SK-N-SH treated with all-trans-retinoic acid at 6 μM for 48 hours (cell line): ENCODE results near the gene QPRT.
"Not testable (repeated sequence)": the region's sequence is repeated elsewhere in the genome, so short reads cannot be mapped to it uniquely, and the experiment has no call there.

Source experiments
- ATAC-seq: fragments of 200-7000 bp; cut with Tn5 transposase; 3 replicates; pipeline ENCODE4 v1.9.1; 2020; ENCODE audit warnings: mild to moderate bottlenecking, moderate library complexity
- ARNTL ChIP-seq: fragments of 450-650 bp; formaldehyde crosslinking; IDR thresholded peaks from 2 replicates; pipeline ENCODE4 v1.5.0; 2020; ENCODE audit warnings: low read depth, mild to moderate bottlenecking, moderate library complexity, borderline replicate concordance
- BACH2 ChIP-seq: fragments of 250-450 bp; sonication (Bioruptor Pico); IDR thresholded peaks from 2 replicates; pipeline ENCODE4 v1.9.0; 2021; ENCODE audit warnings: mild to moderate bottlenecking, borderline replicate concordance
- CSDC2 ChIP-seq: fragments of 250-450 bp; sonication (Bioruptor Pico); IDR thresholded peaks from 2 replicates; pipeline ENCODE4 v1.5.0; 2020; ENCODE audit warnings: mild to moderate bottlenecking, moderate library complexity
- ESRRG ChIP-seq: fragments of 250-450 bp; sonication (Bioruptor Pico); IDR thresholded peaks from 2 replicates; pipeline ENCODE4 v1.6.1; 2021; ENCODE audit warnings: mild to moderate bottlenecking
- ISL1 ChIP-seq: fragments of 250-450 bp; sonication (Bioruptor Pico); IDR thresholded peaks from 2 replicates; pipeline ENCODE4 v2.1.2; 2022; ENCODE audit warnings: mild to moderate bottlenecking, moderate library complexity
- OSR1 ChIP-seq: fragments of 250-450 bp; sonication (Bioruptor Pico); IDR thresholded peaks from 2 replicates; pipeline ENCODE4 v1.8.0; 2022; ENCODE audit warnings: moderate library complexity, mild to moderate bottlenecking, inconsistent platforms
- PPARA ChIP-seq: fragments of 250-450 bp; sonication (Bioruptor Pico); IDR thresholded peaks from 2 replicates; pipeline ENCODE4 v1.5.0; 2020; ENCODE audit warnings: mild to moderate bottlenecking, borderline replicate concordance
- RARB ChIP-seq: fragments of 250-450 bp; sonication (Bioruptor Pico); IDR thresholded peaks from 2 replicates; pipeline ENCODE4 v1.8.0; 2021; ENCODE audit warnings: mild to moderate bottlenecking, moderate library complexity
- SNAI2 ChIP-seq: fragments of 250-450 bp; sonication (Bioruptor Pico); IDR thresholded peaks from 2 replicates; pipeline ENCODE4 v1.5.0; 2020; ENCODE audit warnings: mild to moderate bottlenecking, moderate library complexity
- TCF4 ChIP-seq: fragments of 250-450 bp; sonication (Bioruptor Pico); IDR thresholded peaks from 2 replicates; pipeline ENCODE4 v1.8.0; 2021; ENCODE audit warnings: mild to moderate bottlenecking, moderate library complexity, borderline replicate concordance
- TOX ChIP-seq: fragments of 250-450 bp; sonication (Bioruptor Pico); IDR thresholded peaks from 2 replicates; pipeline ENCODE4 v1.8.0; 2021; ENCODE audit warnings: mild to moderate bottlenecking, moderate library complexity, borderline replicate concordance
- ZC3H10 ChIP-seq: fragments of 250-450 bp; sonication (Bioruptor Pico); IDR thresholded peaks from 2 replicates; pipeline ENCODE4 v1.5.1; 2021; ENCODE audit warnings: mild to moderate bottlenecking, moderate library complexity
- ZFP3 ChIP-seq: fragments of 250-450 bp; sonication (Bioruptor Pico); IDR thresholded peaks from 2 replicates; pipeline ENCODE4 v1.5.0; 2020; ENCODE audit warnings: mild to moderate bottlenecking, moderate library complexity
- ZFP30 ChIP-seq: fragments of 450-650 bp; formaldehyde crosslinking; IDR thresholded peaks from 2 replicates; pipeline ENCODE4 v1.5.0; 2022; ENCODE audit warnings: mild to moderate bottlenecking, moderate library complexity
- ZNF565 ChIP-seq: fragments of 450-650 bp; formaldehyde crosslinking; conservative IDR thresholded peaks from 2 replicates; pipeline ENCODE4 v1.5.0; 2020; ENCODE audit warnings: low read depth, mild to moderate bottlenecking, moderate library complexity
- ZNF70 ChIP-seq: fragments of 450-650 bp; formaldehyde crosslinking; IDR thresholded peaks from 2 replicates; pipeline ENCODE4 v1.5.0; 2020; ENCODE audit warnings: mild to moderate bottlenecking, moderate library complexity
- TF ChIP-seq, protein P1 (sequence below): fragments of 250-450 bp; sonication (Bioruptor Pico); IDR thresholded peaks from 2 replicates; pipeline ENCODE4 v1.5.1; 2021; ENCODE audit warnings: mild to moderate bottlenecking, moderate library complexity
- TF ChIP-seq, protein P2 (sequence below): fragments of 250-450 bp; sonication (Bioruptor Pico); IDR thresholded peaks from 2 replicates; pipeline ENCODE4 v1.5.1; 2020; ENCODE audit warnings: low read depth, mild to moderate bottlenecking, moderate library complexity
- TF ChIP-seq, protein P3 (sequence below): fragments of 250-450 bp; sonication (Bioruptor Pico); IDR thresholded peaks from 2 replicates; pipeline ENCODE4 v1.8.0; 2021; ENCODE audit warnings: low read depth, mild to moderate bottlenecking, moderate library complexity, borderline replicate concordance
- TF ChIP-seq, protein P4 (sequence below): fragments of 250-450 bp; sonication (Bioruptor Pico); IDR thresholded peaks from 2 replicates; pipeline ENCODE4 v1.5.0; 2020; ENCODE audit warnings: mild to moderate bottlenecking, moderate library complexity

The QPRT gene

DNA sequence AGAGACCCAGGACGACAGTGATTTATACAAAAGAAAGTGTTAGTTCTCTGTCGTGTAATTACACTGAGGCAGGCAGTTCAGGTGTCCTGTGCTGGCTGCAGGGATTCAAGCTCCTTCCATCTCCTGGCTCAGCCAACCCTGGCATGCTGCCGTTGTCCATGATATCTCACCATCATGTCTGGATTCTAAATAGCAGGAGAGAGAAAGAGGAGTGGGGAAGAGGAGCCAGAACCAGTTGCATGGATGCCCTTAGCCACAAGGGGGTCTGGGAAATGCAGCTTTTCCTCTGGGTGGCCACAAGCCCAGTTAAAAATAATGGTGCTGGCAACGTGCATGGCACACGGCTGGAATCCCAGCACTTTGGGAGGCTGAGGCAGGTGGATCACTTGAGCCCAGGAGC, 57.1 kb downstream of the QPRT start (continued):
- TF ChIP-seq, protein P1, sequence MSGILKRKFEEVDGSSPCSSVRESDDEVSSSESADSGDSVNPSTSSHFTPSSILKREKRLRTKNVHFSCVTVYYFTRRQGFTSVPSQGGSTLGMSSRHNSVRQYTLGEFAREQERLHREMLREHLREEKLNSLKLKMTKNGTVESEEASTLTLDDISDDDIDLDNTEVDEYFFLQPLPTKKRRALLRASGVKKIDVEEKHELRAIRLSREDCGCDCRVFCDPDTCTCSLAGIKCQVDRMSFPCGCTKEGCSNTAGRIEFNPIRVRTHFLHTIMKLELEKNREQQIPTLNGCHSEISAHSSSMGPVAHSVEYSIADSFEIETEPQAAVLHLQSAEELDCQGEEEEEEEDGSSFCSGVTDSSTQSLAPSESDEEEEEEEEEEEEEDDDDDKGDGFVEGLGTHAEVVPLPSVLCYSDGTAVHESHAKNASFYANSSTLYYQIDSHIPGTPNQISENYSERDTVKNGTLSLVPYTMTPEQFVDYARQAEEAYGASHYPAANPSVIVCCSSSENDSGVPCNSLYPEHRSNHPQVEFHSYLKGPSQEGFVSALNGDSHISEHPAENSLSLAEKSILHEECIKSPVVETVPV: no peak
- TF ChIP-seq PPARA: no peak
- TF ChIP-seq, all 23 proteins: peak for 0

DNA sequence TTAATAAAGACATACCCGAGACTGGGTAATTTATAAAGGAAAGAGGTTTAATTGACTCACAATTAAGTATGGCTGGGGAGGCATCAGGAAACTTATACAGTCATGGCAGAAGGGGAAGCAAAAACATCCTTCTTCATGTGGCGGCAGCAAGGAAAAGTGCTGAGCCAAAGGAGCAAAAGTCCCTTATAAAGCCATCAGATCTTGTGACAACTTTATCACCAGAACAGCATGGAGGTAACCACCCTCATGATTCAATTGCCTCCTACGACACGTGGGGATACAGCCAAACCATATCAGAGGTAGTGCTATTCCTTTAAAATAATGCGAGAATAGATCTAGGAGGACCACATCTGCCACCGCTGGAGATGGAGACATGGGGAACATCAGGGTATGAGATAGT, 57.8 kb downstream of the QPRT start:
- ATAC-seq: no peak
- no peak for TF ChIP-seq TCF4 (CRISPR knock-in tag)
- no peak for TF ChIP-seq SNAI2 (CRISPR knock-in tag)
- TF ChIP-seq ISL1 (CRISPR knock-in tag): no peak
- TF ChIP-seq ZNF565 (CRISPR knock-in tag): no peak
- TF ChIP-seq OSR1 (CRISPR knock-in tag): no peak
- TF ChIP-seq ZFP30 (CRISPR knock-in tag): no peak

DNA sequence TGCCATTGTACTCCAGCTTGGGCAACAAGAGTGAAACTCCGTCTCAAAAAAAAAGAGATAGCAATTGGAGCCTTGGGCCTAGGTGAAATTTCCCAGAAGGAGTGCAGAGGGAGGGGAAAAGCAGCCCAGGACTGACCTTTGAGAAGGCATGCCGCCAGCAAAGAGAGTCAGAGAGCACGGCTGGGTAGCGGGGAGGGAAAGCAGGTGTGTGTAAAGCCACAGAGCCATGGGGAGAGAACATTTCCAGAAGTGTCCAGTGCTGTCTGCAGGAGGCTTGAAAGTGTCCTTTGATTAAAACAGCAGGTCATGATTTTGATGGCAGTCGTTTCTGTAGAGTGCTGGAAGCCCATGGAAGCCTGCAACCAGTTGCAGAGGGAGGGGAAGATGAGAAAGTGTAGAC, 58.7 kb downstream of the QPRT start:
- no peak for ATAC-seq
- TF ChIP-seq, protein P2, sequence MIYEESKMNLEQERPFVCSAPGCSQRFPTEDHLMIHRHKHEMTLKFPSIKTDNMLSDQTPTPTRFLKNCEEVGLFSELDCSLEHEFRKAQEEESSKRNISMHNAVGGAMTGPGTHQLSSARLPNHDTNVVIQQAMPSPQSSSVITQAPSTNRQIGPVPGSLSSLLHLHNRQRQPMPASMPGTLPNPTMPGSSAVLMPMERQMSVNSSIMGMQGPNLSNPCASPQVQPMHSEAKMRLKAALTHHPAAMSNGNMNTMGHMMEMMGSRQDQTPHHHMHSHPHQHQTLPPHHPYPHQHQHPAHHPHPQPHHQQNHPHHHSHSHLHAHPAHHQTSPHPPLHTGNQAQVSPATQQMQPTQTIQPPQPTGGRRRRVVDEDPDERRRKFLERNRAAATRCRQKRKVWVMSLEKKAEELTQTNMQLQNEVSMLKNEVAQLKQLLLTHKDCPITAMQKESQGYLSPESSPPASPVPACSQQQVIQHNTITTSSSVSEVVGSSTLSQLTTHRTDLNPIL (CRISPR knock-in tag): no peak
- TF ChIP-seq ZNF565 (CRISPR knock-in tag) (no peak), ZC3H10 (CRISPR knock-in tag) (no peak), CSDC2 (CRISPR knock-in tag) (no peak)

DNA sequence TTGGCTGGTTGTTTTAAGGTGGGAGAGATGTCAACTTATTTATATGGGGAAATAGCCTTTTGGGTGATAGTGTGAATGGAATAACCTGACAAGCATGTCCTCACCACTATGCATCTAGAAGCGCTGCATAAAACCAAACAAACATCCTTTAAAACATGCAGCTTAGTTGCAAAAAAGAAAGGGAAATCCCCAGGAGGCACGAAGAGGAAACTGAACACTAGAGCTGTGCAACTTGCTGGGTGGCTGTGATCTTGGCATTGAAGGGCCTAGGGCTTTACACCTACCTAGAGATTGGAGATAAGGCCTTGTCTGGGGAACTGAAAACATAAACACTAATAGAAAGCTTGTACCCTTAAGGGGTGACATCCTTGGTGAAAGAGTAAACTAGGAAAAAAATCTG, 59.5 kb downstream of the QPRT start:
- TF ChIP-seq ZFP3 (CRISPR knock-in tag) (no peak), ARNTL (no peak), TOX (CRISPR knock-in tag) (no peak), BACH2 (no peak), CSDC2 (CRISPR knock-in tag) (no peak), ZC3H10 (CRISPR knock-in tag) (no peak), ESRRG (no peak), PPARA (no peak), ZFP30 (CRISPR knock-in tag) (no peak)
- TF ChIP-seq, protein P3, sequence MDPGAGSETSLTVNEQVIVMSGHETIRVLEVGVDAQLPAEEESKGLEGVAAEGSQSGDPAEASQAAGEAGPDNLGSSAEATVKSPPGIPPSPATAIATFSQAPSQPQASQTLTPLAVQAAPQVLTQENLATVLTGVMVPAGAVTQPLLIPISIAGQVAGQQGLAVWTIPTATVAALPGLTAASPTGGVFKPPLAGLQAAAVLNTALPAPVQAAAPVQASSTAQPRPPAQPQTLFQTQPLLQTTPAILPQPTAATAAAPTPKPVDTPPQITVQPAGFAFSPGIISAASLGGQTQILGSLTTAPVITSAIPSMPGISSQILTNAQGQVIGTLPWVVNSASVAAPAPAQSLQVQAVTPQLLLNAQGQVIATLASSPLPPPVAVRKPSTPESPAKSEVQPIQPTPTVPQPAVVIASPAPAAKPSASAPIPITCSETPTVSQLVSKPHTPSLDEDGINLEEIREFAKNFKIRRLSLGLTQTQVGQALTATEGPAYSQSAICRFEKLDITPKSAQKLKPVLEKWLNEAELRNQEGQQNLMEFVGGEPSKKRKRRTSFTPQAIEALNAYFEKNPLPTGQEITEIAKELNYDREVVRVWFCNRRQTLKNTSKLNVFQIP (CRISPR knock-in tag): no peak
- ATAC-seq: no peak

DNA sequence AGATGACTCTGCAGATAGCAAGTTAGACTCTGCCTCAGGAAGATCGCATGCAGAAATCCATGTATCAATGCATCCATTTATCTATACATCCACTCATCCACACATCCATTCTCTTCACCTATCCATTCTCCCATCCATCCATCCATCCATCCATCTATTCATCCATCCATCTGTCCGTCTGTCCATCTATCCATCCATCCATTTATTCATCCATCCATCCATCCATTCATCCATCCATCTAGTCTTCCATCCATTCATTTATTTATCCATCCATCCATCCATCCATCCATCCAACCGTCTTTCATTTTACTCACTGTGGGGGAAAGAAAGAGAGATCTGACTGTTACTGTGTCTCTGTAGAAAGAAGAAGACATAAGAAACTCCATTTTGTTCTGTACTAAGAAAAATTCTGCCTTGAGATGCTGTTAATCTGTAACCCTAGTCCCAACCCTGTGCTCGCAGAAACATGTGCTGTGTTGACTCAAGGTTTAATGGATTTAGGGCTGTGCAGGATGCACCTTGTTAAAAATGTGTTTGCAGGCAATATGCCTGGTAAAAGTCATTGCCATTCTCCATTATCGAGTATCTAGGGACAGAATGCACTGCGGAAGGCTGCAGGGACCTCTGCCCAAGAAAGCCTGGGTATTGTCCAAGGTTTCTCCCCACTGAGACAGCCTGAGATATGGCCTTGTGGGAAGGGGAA, 61.1 kb downstream of the QPRT start:
- ATAC-seq: not testable (repeated sequence)

DNA sequence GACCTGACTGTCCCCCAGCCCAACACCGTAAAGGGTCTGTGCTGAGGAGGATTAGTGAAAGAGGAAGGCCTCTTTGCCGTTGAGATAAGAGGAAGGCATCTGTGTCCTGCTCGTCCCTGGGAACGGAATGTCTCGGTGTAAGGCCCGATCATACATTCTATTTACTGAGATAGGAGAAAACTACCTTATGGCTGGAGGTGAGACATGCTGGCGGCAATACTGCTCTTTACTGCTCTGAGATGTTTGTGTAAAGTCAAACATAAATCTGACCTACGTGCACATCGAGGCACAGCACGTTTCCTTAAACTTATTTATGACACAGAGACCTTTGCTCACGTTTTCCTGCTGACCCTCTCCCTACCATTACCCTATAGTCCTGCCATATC, 61.6 kb downstream of the QPRT start:
- not testable (repeated sequence) for ATAC-seq

DNA sequence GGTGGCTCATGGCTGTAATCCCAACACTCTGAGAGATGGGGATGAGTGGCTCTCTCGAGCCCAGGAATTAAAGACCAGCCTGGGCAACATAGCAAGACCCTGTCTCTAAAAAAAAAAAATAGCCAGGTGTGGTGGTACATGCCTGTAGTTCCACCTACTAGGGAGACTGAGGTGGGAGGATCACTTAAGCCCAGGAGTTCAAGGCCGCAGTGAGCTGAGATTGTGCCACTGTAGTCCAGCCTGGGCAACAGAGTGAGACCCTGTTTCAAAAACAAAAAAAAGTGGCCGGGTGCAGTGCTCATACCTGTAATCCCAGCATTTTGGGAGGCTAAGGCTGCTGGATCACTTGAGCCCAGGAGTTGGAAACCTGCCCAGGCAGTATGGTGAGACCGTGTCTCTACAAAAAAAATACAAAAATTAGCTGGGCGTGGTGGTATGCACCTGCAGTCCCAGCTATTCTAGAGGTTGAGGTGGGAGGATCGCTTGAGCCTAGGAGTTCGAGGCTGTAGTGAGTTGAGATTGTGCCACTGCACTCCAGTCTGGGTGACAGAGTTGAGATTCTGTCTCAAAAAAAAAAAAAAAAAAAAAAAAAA, 63.8 kb downstream of the QPRT start:
- ATAC-seq: no peak
- no peak for TF ChIP-seq ZFP30 (CRISPR knock-in tag)
- TF ChIP-seq, protein P4, sequence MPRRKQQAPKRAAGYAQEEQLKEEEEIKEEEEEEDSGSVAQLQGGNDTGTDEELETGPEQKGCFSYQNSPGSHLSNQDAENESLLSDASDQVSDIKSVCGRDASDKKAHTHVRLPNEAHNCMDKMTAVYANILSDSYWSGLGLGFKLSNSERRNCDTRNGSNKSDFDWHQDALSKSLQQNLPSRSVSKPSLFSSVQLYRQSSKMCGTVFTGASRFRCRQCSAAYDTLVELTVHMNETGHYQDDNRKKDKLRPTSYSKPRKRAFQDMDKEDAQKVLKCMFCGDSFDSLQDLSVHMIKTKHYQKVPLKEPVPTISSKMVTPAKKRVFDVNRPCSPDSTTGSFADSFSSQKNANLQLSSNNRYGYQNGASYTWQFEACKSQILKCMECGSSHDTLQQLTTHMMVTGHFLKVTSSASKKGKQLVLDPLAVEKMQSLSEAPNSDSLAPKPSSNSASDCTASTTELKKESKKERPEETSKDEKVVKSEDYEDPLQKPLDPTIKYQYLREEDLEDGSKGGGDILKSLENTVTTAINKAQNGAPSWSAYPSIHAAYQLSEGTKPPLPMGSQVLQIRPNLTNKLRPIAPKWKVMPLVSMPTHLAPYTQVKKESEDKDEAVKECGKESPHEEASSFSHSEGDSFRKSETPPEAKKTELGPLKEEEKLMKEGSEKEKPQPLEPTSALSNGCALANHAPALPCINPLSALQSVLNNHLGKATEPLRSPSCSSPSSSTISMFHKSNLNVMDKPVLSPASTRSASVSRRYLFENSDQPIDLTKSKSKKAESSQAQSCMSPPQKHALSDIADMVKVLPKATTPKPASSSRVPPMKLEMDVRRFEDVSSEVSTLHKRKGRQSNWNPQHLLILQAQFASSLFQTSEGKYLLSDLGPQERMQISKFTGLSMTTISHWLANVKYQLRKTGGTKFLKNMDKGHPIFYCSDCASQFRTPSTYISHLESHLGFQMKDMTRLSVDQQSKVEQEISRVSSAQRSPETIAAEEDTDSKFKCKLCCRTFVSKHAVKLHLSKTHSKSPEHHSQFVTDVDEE (CRISPR knock-in tag): no peak
- no peak for TF ChIP-seq ZC3H10 (CRISPR knock-in tag)
- no peak for TF ChIP-seq ARNTL
- TF ChIP-seq OSR1 (CRISPR knock-in tag): no peak
- TF ChIP-seq ZFP3 (CRISPR knock-in tag): no peak
- TF ChIP-seq, protein P1: no peak
- TF ChIP-seq CSDC2 (CRISPR knock-in tag): no peak
- no peak for TF ChIP-seq ESRRG
- no peak for TF ChIP-seq ZNF70 (CRISPR knock-in tag)
- TF ChIP-seq BACH2: no peak
- TF ChIP-seq RARB: no peak
- no peak for TF ChIP-seq SNAI2 (CRISPR knock-in tag)
- TF ChIP-seq TCF4 (CRISPR knock-in tag): no peak
